Ovary (tissue), 3 donors: Measurements from ENCODE around the gene ZNF274.

Experiments
- CTCF ChIP-seq, 3 donors: fragments of 450-650 bp in 2 of 3; fragments of 200-600 bp in 1 of 3; IDR thresholded peaks; one replicate each; pipeline versions ENCODE4 v1.5.1 to v1.8.0; 2016 to 2022; ENCODE audit warnings: antibody characterized with exemption in 3 of 3, mild to moderate bottlenecking in 1 of 3
- POLR2A ChIP-seq: fragments of 450-650 bp; IDR thresholded peaks from one replicate; pipeline ENCODE4 v1.6.1; 2017; ENCODE audit warnings: antibody characterized with exemption, mild to moderate bottlenecking, moderate library complexity
- donor health status: DM: no; HTN: no; CAD: no.

- TF ChIP-seq CTCF (IDR thresholded peaks at IDR 0.05), result no peak
- no peak for TF ChIP-seq POLR2A
Observed at GRCh38 chr19:58218899-58219298, 36.0 kb downstream of the ZNF274 start.
